ENCODE measurements around the gene CR1. TPM values are rescaled to one million over a fixed set of nuclear protein-coding genes. Genes with fewer than 3 reads are reported as not detected.
"Not testable (repeated sequence)": the region's sequence is repeated elsewhere in the genome, so short reads cannot be mapped to it uniquely, and the experiment has no call there.

Gene CR1
- polyA plus RNA-seq, 3 donors = 15.4 to 20.7 (median 18.0) TPM

DNA sequence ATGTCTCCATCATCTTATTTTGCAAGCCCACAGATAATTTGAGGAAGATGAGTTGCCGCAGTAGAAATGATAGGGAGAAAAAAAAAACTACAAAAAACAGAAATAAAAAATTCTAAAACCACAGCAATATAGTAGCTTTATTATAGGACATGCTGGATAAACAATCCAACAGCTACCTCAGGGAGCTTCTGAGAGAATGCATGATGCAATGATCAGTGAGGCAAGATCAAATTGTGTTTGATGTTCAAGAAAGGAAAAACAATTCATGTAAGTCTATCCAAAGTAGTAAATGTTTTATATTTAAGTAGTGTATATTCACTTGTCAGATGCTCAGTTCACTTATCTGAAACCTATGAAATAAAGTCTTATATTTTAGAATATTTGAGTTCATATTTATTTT is 155.6 kb downstream of the CR1 start:
- DNase-seq (ENCODE audit: extremely low read depth in 1 of 11, low read depth in 9 of 11, low spot score in 4 of 11) = no peak

DNA sequence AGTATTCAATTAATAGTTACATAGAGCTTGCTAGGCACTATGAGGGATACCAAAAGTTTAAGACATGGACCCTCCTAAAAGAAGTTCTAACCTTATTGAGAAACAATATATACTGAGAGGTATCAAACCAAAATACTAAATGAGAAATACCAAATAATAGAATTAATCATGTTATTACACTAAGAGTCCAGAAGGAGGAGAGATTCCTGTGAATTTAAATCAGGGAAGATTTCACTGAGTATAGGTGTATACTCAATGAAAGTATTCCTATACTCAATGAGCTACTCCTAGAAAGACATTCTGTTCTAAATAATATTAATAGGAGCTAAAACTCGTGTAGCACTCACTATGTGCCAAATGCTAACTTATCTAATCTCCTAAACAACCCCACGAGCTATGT is 158.4 kb downstream of the CR1 start:
- DNase-seq (ENCODE audit: extremely low read depth in 1 of 11, low read depth in 9 of 11, low spot score in 4 of 11) = no peak

GRCh38 chr1:207658408-207658807 is 162.5 kb downstream of the CR1 start:
- no peak for DNase-seq (ENCODE audit: extremely low read depth in 1 of 11, low read depth in 9 of 11, low spot score in 4 of 11)

- DNase-seq (ENCODE audit: extremely low read depth in 1 of 11, low read depth in 9 of 11, low spot score in 4 of 11) = no peak
Measured at GRCh38 chr1:207658904-207659485, 163.0 kb downstream of the CR1 start.

DNA sequence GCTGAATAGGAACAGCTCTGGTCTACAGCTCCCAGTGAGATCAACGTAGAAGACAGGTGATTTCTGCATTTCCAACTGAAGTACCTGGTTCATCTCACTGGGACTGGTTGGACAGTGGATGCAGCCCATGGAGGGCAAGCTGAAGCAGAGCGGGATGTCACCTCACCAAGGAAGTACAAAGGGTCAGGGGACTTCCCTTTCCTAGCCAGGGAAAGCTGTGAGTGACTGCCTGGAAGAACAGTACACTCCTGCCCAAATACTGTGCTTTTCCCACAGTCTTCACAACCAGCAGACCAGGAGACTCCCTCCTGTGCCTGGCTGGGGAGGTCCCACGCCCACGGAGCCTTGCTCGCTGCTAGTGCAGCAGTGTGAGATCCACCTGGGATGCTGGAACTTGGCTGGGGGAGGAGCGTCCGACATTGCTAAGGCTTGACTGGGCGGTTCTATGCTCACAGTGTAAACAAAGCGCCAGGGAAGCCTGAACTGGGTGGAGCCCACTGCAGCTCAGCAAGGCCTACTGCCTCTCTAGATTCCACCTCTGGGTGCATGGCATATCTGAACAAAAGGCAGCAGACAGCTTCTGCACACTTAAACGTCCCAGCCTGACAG is 163.7 kb downstream of the CR1 start:
- DNase-seq (ENCODE audit: extremely low read depth in 1 of 11, low read depth in 9 of 11, low spot score in 4 of 11) = no peak

DNA sequence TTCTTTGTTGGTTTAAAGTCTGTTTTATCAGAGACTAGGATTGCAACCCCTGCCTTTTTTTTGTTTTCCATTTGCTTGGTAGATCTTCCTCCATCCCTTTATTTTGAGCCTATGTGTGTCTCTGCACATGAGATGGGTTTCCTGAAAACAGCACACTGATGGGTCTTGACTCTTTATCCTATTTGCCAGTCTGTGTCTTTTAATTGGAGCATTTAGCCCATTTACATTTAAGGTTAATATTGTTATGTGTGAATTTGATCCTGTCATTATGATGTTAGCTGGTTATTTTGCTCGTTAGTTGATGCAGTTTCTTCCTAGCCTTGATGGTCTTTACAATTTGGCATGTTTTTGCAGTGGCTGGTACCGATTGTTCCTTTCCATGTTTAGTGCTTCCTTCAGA is 165.5 kb downstream of the CR1 start:
- not testable (repeated sequence) for DNase-seq (ENCODE audit: extremely low read depth in 1 of 11, low read depth in 9 of 11, low spot score in 4 of 11)

DNA sequence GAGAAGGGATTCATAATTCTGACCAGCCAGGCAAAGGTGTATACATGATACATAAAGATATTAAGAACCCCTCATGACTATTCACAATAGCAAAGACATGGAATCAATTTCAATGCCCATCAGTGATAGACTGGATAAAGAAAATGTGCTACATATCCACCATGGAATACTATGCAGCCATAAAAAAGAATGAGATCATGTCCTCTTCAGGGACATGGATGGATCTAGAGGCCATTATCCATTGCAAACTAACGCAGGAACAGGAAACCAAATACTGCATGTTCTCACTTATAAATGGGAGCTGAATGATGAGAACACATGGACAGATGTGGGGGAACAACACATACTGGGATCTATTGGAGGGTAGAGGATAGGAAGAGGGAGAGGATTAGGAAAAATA is 170.4 kb downstream of the CR1 start:
- no peak for DNase-seq (ENCODE audit: extremely low read depth in 1 of 11, low read depth in 9 of 11, low spot score in 4 of 11)

- DNase-seq (ENCODE audit: extremely low read depth in 1 of 11, low read depth in 9 of 11, low spot score in 4 of 11) = no peak
Measured at GRCh38 chr1:207669528-207670009, 173.6 kb downstream of the CR1 start.

- no peak for DNase-seq (ENCODE audit: extremely low read depth in 1 of 11, low read depth in 9 of 11, low spot score in 4 of 11)
Measured at GRCh38 chr1:207670192-207670591, 174.2 kb downstream of the CR1 start.

DNA sequence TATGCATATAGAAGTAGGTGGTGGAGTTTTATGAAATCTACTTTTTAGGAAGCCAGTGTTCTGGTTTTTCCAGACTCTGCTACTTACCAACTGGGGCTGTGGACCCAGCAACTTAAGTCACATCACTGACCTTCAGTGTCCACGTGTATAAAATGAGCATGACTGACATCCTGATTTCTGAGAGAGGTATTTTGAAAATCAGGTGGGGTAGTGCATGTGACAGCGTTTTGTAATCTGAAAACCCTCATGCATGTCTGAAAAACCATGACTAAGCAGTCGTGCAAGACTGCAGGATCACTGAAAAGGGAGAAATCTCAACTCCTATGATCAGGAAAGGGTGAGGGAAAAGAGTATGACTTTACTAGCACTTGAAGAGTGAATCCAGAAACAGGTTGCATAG is 175.0 kb downstream of the CR1 start:
- DNase-seq (ENCODE audit: extremely low read depth in 1 of 11, low read depth in 9 of 11, low spot score in 4 of 11) = no peak

DNA sequence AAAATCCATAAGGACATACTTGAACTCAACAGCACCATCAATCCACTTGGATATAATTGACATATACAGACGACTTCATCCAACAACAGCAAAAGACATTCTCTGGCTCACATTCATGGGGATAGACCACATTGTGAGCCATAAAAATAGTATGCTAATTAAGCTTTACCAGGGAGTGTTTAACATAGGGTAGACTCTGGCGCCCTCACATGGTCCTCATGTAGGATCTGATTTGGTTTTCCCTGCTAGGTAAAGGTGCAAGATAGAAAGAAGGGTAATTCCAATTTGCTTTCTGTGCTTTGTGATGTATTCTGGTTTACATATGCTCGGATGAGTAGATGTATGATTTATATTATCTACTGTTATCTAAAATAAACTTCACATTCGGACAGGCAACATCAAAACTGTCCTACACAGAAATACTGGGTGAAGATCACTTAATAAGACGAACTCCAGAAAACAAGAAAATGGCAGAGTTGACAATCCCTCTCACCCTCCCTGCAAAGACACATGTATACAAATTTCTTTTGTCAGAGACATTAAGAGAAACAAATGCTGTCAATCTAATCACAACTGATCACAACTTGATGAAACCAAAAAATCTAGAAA is 176.7 kb downstream of the CR1 start:
- peak in 8 of 11 donors; percentile 15 to 56 (median 39) for DNase-seq (ENCODE audit: extremely low read depth in 1 of 11, low read depth in 9 of 11, low spot score in 4 of 11)

DNA sequence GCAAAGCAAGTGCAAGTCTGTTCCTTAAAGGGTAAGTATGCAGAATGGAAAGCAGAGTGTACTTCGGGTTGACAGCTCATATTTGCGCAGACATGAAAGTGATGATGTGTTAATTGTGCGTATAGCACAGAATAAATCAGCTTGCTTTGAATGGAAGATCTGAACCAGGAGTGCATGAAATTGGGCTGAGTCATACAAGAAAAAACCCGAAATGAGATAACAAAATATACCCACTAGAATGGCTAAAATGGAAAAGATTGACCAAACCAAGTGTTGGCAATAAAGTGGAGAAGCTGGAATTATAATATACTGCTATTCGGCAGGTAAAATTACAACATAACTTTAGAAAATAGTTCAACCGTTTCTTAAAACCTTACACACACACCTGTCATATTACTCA is 177.4 kb downstream of the CR1 start:
- DNase-seq (ENCODE audit: extremely low read depth in 1 of 11, low read depth in 9 of 11, low spot score in 4 of 11) = no peak

DNA sequence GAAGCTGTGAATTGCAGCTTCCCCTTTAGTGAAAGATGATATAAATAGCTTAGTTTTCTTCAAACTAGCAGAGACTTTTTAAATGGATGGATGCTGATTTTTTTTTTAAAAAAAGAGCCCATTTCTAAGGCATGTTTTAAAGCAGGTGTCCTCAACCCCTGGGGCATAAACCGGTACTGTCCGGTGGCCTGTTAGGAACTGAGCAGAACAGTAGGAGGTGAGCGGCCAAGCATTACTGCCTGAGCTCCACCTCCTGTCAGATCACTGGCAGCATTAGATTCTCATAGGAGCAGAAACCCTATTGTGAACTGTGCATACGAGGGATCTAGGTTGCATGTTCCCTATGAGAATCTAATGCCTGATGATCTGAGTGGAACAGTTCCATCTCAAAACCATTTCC is 180.2 kb downstream of the CR1 start:
- no peak for DNase-seq (ENCODE audit: extremely low read depth in 1 of 11, low read depth in 9 of 11, low spot score in 4 of 11)

- DNase-seq (ENCODE audit: extremely low read depth in 1 of 11, low read depth in 9 of 11, low spot score in 4 of 11) = not testable (repeated sequence)
Measured at GRCh38 chr1:207680590-207681388, 184.8 kb downstream of the CR1 start.

- DNase-seq (ENCODE audit: extremely low read depth in 1 of 11, low read depth in 9 of 11, low spot score in 4 of 11) = not testable (repeated sequence)
Measured at GRCh38 chr1:207682872-207683434, 187.0 kb downstream of the CR1 start.

DNA sequence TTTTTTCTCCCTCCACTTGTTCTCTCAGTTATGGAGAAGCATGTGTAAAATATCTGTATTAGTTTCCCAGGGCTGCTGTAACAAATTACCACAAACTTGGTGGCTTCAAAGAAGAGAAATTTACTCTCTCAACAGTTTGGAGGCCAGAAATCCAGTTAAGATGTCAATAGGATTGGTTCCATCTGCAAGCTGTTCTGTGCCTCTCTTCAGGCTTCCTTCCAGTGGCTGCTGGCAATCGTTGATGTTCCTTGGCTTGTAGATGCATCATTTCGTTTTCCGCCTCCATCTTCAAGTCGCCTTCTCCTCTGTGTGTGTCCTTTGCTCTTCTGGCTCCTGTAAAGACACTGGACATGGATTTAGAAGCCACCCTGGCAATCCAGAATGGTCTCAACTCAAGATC is 194.6 kb downstream of the CR1 start:
- not testable (repeated sequence) for DNase-seq (ENCODE audit: extremely low read depth in 1 of 11, low read depth in 9 of 11, low spot score in 4 of 11)

DNA sequence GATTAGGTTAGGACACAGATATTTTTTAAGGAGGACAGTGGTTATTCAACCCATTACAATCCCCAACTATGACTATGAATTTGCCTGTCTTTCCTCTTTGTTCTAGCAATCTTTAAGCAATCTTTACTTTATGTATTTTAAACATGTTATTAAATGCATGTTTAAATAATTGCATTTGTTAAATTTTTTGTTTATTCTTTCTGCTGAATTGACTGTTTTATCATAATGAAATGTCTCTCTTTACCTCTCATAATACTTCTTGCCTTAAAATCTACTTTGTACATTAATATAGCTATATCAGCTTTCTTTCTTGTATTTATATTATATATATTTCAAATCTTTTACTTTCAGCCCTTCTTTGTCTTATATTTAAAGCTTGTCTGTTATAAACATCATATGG is 195.1 kb downstream of the CR1 start:
- no peak for DNase-seq (ENCODE audit: extremely low read depth in 1 of 11, low read depth in 9 of 11, low spot score in 4 of 11)

All from renal cortex interstitium (tissue), 11 donors.